Activated T-cell treated with anti-CD3 and anti-CD28 coated beads, Interleukin-2, amount 50 U/mL, for 48 hours (primary cell): ENCODE data around the gene METTL13.

Experiments
- DNase-seq, 2 experiments: peaks; one replicate each; pipeline ENCODE4 v3.0.0-alpha.2; 2020

The METTL13 gene

DNA sequence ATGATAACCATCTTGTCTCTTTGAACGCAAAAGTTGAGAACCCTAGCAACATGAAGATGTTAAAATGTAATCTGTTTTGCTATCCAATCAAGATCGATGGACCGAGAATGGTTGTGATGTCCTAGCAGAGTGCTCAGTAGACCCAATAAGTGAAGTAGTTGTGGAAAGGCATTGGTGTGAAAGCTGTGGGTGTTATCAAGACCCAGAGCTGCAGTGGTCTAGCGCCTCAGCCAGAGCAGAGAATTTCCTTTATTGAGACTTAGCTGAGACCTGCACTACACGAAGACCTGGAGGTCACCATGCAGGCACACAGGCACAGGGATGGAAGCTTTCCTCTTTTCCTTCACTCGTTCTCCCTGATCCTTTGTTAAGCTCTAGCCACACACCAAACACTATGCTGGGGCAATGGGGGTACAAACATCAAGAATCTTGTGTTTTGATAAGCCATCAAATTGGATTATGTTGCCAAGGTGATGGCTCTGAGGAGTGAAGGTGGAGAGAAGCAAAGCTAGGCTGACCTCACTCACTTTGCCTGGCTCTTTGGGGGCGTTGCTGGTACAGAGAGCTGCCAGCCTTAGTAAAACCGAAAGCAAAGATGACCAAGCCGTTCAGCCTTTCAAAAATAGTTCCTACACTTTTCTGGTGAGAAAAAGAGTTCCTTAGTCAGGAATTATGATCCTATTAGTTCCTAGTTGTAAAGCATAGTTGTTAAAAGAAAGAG is 24.1 kb downstream of the METTL13 start:
- DNase-seq = no peak

DNA sequence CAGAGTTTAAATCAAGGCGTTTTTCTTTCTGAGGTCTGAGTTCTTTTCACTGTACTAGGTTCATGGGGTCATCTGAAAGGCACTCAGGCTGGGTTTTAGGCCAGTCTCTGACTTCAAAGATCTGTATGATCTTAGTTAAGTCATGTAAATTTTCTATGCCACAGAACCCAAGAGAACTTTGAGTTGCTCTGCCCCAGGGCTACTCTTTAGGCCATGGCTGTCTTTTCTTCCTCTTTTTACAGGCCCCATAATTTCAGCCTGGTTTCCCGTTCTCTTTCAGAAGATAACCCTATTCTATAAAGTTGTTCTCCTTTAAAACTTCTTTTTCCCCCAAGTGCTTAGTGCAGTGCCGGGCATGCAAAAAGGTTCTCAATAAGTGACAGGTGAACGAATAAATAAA is 26.1 kb downstream of the METTL13 start:
- no peak for DNase-seq

DNA sequence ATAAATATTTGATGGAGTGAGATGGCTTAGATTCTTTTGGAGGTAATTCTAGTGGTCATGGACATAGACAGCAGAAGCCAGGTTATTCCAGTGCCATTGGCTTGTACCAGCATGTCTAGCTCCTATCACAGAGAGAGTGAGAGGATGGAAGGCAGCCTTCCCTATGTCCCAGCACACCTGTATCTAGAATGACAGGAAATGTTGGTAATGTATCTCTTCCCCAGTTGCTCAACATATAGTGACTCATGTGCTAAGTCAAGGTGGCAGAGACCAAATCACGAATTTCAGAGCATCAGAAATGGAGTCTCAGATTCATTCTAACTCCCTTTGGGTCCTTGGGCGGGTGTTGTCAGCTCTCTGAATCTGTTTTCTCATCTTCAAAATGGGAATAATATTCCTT is 28.4 kb downstream of the METTL13 start:
- DNase-seq = no peak

DNA sequence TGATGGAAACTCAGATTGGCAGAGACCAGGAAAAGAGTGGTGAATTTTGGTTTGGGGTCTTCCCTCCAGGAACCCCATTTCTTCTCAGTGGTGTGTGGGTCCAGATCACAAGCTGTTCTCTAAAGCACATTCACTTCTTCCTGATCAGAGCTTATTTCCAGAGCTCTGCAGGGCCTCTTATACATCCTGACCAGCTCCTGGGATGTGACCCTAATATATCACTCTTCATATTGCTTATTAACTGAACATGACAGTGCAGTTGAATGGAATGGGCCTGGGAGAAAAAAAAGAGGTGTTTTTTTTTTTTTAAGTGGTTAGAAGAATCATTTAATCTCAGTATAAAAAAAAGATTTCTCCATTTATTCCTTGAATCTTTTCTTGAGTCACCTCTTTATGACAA is 30.2 kb downstream of the METTL13 start:
- DNase-seq = no peak

DNA sequence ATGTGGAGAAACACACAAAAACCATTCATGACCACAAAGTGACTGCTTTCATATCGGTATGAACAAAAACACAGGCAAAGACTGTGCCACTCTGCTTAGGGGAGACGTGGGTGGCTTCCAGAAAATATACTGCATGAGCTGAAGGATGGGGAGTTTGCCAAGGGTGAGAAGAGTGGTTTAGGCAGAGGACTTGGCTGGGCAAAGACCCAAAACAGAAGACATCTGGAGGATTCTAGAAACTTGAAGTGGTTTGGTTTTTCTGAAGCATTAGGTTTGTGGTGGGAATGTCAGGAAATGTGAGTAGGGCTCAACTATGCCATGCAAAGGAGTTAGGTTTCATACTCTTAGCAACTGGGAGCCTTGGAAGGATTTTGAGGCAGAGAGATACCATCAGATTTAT is 33.2 kb downstream of the METTL13 start:
- no peak for DNase-seq

DNA sequence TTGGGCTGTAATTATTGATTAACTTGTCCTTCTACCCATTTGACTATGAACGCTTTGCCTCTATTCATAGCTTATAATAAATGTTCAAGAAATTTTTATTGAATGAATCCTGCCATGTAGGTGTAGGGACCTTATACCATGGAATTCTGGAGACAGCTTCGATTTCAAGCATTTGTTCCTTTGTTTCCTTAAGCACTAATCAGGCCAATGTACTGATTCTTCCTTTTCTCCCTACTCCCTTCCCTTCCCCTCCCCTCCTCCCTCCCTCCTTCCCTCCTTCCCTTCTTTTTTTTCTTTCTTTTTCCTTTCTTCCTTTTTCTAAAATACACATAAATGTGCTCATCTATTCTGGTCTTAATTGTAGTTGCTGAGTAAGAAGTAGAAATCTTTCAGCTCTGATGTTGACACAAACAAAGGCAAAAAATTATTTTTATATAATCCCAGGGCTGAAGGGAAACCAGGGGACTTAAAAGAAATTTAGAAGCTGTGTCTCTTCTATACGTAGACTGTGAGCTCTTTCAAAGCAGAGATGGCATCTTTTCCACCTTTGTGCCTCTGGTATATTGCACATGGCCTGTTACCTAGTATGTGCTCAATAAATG is 34.9 kb downstream of the METTL13 start:
- no peak for DNase-seq

DNA sequence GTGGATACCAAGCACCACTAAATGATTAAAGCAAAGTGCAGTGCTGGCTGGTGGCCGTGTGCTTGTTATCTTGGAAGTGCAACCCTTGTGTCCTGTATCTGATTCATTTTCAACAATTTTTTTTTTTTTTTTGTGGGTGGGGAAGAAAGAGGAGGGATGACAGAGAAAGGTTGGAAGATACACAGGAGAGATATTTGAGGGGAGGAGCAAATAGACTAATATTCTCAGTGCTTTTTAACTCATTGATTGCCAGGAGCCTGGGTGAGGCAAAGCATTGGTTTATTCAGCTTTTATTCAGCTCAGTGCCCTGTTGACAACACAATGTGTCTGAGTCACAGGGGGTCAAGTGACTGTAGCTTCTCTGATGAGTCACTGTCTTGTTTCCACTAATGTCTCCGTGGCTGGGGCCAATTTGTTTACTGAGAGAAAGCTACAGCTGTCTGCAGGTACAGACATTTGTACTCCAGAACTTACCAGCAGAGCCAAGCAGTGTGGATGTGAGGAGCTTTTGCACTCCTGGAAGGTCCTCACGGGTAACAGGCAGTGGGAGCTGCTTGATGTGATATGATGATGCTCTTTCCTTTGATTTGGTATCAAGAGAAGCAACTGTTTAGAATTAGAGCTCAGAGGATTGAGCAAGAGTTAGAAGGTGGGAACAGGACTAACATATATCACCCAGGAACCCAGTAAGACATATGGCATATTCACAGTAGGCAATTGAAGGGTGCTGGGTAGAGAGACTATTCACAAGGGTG is 36.2 kb downstream of the METTL13 start:
- DNase-seq = peak; percentile 54 to 58

DNA sequence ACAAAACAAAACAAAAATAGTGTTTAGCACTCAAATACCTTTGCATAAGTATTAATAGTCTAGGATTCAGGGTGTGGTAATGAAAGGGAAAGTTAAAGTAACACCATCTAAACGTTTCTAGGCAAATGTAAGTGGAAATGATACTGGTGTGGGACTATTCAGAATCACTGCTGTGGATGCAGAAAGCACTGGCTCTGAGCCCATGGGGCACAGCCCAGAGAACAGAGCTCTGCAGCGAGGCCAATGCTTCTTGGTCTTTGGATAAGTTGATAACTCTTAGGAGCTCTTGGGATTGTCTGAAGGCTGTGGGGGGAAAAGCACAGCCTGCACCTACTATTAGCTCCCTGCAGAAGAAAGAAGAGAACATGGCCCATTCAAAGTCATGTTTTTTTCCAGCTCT is 38.5 kb downstream of the METTL13 start:
- DNase-seq = no peak

DNA sequence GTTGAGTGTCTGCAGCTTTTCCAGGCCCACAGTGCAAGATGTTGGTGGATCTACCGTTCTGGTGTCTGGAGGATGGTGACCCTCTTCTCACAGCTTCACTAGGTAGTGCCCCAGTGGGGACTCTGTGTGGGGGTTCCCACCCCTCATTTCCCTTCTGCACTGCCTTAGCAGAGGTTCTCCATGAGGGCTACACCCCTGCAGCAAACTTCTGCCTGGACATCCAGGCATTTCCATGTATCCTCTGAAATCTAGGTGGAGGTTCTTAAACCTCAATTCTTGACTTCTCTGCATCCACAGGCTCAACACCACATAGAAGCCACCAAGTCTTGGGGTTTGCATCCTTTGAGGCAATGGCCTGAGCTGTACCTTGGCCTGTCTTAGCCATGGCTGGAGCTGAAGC is 45.5 kb downstream of the METTL13 start:
- DNase-seq = no peak

DNA sequence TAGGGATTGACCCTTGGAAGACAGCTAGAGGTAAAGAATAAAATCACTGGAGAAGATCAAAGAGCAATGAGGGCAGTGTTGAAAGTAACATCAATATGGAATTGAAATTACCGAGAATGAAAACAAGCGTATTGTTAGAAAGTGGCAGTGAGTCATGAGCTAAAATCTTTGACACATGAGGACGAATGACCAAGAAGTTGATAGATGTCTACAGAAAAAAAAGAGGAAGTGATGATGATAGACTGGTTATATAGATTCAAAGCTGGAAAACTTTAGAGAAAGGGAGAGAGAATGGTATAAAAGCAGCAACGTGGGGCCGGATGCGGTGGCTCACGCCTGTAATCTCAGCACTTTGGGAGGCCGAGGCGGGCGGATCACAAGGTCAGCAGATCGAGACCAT is 47.3 kb downstream of the METTL13 start:
- DNase-seq = no peak

DNA sequence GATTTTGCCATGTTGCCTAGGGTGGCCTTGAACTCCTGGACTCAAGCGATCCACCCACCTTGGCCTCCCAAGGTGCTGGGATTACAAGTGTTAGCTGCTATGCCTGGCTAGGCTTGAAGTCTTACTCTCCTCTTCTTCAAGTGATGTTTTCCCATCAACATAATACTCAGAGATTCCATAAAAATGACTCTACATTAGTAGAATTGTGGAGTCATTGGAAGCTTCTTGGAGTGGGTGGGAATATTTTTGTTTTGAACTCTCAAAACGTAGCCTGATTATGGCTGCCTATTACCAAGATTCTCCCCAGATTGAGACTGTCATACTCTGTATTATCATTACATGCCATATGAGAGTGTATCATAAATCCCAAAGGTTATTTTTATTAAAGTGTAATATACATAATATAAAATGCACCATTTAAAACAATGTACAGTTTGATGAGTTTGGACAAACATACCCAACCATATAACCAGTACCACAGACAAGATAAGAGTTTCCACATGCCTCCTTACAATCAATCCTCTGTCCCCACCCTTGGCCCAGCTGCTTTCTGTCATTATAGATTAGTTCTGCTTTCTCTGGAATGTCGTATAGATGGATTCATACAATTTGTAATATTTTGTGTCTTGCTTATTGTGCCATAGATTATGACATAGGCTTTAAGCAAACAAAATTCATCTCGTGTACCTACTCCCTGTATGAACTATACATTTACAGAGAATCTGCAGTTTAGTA is 51.8 kb downstream of the METTL13 start:
- DNase-seq = no peak

DNA sequence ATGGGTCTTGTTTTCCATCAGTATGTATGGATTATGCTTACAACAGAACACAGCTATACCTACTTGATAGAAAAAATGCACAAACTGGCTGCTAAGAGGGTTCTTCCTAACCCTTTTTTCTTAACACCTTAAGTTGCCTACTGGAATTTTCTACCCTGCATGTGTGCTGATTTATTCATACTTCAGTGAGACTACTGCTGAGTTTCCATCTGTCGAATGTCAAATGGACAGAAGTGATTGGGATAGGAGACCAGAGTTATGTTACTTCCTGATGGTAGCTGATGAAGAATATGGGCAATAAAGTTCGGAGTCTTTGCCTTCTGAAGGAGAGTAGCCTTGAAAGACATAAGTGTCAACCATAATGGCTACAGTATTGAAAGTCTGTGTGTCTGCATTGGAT is 53.4 kb downstream of the METTL13 start:
- DNase-seq = no peak

DNA sequence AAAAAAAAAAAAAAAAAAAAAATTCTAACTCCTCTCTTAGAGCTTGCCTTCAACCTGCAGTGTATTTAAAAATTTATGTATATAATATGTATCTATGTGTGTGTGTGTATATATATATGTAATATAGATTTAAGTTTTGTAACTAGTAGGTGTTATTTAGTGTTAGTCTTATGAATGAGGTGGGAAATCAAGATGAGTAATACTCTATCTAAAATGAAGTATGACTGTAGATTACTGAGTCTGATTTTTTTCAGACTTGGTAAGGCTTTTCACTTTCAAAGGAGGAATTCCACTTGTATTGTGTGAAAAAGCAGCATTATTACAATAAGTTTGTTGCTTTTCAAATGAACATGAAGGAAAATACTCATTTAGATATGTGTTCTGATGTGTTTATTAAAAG is 54.4 kb downstream of the METTL13 start:
- DNase-seq = no peak

DNA sequence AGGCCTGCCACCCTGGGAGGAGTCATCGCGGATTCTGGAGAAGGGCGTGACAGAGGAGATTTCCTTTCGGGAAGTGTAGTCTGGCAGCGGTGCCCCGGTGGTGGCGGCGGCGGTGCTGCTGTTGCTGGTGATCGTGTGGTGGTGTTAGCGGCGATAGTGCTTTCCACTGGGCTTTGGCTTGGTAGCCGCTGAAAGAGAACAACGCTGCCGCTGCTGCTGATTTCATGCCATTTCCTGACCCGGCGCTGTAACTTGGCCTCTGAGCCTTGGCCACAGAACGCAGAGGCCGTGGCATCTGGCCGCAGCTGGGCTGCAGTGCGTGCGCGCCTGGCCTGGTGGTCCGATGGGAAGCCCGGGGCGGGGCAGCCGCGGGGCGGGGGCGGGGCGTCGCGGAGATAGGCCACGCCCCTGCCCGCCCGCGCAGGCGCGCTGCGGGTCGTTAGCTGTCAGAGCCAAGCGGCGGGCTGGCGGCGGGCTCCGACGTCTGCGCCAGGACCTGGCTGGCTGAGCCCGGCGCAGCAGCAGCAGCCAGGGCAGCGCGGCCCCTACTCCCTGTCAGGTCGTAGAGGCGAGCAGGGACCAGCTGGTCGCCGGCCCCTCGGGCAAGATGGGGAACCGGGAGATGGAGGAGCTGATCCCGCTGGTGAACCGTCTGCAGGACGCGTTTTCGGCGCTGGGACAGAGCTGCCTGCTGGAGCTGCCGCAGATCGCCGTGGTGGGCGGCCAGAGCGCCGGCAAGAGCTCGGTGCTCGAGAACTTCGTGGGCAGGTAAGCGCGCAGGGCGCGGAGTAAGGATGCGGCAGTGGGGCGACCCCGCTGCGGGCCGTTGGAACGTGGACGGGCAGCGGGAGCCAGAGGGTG is 59.8 kb downstream of the METTL13 start, which contains the start of gene DNM3:
Gene DNM3 (plus strand): TSS at position 449 of the 861 bp plus-strand sequence. CDS start 159 bp downstream, at position 608.
- peak; percentile 85 to 89 for DNase-seq

DNA sequence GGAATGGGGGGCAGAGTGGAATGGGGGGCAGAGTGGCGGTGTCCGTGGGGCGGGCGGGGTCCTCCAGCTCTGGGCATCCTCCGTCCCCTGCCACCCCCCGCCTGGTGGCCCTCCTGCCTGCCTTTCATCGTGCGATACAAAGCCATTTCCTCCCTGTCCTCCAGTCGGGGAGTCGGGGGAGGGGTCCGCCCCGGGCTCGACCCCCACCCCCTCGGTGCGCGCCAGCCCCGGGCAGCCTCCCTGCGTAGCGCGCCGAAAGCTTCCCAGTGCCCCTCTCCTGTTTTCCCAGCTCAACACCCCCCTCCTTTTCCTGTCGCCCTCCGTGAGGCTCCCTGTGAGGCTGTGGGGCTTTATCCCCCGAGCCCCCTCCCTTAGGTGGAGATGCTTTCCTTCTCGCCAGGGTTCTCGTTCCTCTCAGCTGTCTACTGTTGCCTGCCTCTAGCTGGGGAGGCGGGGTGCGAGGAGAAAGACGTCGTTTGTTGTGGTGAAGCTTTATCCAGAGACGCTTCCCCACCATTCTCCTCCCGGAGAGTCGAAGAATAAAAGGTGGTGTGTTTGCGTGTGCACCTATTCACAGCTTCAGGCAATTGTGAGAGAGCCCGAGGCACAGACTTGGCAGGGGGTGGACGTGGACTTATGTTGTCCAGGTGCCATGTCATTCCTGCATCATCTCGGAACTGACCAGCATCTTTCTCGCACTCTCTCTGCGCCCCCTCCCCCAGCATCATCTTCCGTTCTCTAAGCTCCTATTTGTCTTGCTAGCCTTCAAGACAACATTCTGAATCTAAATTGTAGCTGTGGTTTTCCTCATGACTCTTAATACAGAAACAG is 60.7 kb downstream of the METTL13 start:
- DNase-seq = peak in 1 of 2 experiments; percentile 25

DNA sequence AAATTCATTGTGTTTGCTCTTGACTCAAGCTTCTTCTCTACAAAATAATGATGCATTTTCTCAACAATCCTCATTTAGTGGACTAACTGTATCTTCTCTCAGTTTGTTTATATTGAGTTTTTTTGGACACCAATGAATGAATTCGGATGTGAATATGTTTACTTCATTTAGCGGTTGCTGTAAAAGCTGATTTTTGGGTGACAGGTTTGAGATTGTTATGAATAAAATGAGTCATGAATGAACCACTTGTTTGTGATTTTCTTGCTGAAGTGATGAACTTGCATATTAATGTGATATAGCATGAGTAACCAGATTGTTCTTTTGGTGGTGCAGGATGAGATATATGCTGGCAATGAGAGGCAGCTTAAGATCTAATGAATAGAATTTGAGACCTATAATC is 62.9 kb downstream of the METTL13 start:
- DNase-seq = no peak

DNA sequence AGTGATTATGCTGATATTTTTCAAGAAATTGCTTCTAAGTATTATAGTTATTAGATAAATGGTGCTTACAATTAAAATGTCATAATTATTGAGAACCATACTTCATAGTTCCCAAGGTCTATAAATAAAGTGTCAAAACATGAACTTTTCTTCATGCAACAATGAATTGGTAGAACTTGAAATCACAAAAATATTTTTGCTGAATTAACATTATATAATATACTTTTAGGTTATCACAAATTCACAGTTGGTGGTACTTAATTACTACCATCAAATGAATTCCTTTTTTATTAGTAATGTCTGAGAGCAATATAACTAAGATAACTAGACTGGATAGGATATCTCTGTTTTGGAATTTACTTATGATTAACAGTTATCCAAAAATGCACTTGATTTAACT is 64.5 kb downstream of the METTL13 start:
- DNase-seq = no peak
